GM21825 (cell line): ENCODE data around the gene ZSCAN16.
"Not testable (repeated sequence)": the region's sequence is repeated elsewhere in the genome, so short reads cannot be mapped to it uniquely, and the experiment has no call there.

ENCODE experiments used
- ATAC-seq: cut with Tn5 transposase; IDR thresholded peaks from one replicate; pipeline ENCODE4 v1.9.1; 2021; ENCODE audit warnings: mild to moderate bottlenecking, moderate library complexity; ENCODE audit not compliant: unreplicated experiment

ZSCAN16 gene

GRCh38 chr6:28124350-28124970, at the start of gene ZSCAN16:
TSS of gene ZSCAN16 (plus strand) at chr6:28124609. CDS start at chr6:28125444, 835 bp downstream.
- ATAC-seq, result peak; percentile 97

GRCh38 chr6:28078050-28078449, 46.4 kb upstream of the ZSCAN16 start:
- ATAC-seq, result no peak

- ATAC-seq, result no peak
Measured at GRCh38 chr6:28078836-28079235, 45.6 kb upstream of the ZSCAN16 start.

GRCh38 chr6:28080381-28080630, 44.1 kb upstream of the ZSCAN16 start, which contains the start of gene ZNF165:
TSS of gene ZNF165 (plus strand) at chr6:28080568. CDS start at chr6:28085481, 4,913 bp downstream.
- not testable (repeated sequence) for ATAC-seq

GRCh38 chr6:28080631-28081485, 43.6 kb upstream of the ZSCAN16 start:
- ATAC-seq, result peak; percentile 68

GRCh38 chr6:28081486-28081751, 43.0 kb upstream of the ZSCAN16 start:
- ATAC-seq, result peak; percentile 42

- no peak for ATAC-seq
Measured at GRCh38 chr6:28082939-28083338, 41.5 kb upstream of the ZSCAN16 start.

- ATAC-seq, result no peak
Measured at GRCh38 chr6:28089054-28089453, 35.4 kb upstream of the ZSCAN16 start.

- ATAC-seq, result no peak
Measured at GRCh38 chr6:28090917-28091586, 33.4 kb upstream of the ZSCAN16 start.

- not testable (repeated sequence) for ATAC-seq
Measured at GRCh38 chr6:28102222-28102621, 22.2 kb upstream of the ZSCAN16 start.

GRCh38 chr6:28102699-28103098, 21.7 kb upstream of the ZSCAN16 start:
- not testable (repeated sequence) for ATAC-seq

GRCh38 chr6:28104392-28105244, 19.8 kb upstream of the ZSCAN16 start:
- peak; percentile 97 for ATAC-seq

- ATAC-seq, result peak; percentile 31
Measured at GRCh38 chr6:28105245-28105639, 19.2 kb upstream of the ZSCAN16 start.

GRCh38 chr6:28107506-28107905, 16.9 kb upstream of the ZSCAN16 start:
- no peak for ATAC-seq

- ATAC-seq, result no peak
Measured at GRCh38 chr6:28111964-28112363, 12.4 kb upstream of the ZSCAN16 start.

- no peak for ATAC-seq
Measured at GRCh38 chr6:28115799-28116198, 8.6 kb upstream of the ZSCAN16 start.

GRCh38 chr6:28117386-28118050, 6.9 kb upstream of the ZSCAN16 start:
- ATAC-seq, result no peak

GRCh38 chr6:28118217-28118616, 6.2 kb upstream of the ZSCAN16 start:
- no peak for ATAC-seq

GRCh38 chr6:28121876-28122275, 2.5 kb upstream of the ZSCAN16 start:
- no peak for ATAC-seq

- ATAC-seq, result not testable (repeated sequence)
Measured at GRCh38 chr6:28122283-28122682, 2.1 kb upstream of the ZSCAN16 start.

- no peak for ATAC-seq
Measured at GRCh38 chr6:28124971-28125353, 553 bp downstream of the ZSCAN16 start.
